Gastroesophageal sphincter (tissue), 4 donors: ENCODE results near the gene TRMU. TPM values are rescaled to one million over a fixed set of nuclear protein-coding genes. Genes with fewer than 3 reads are reported as not detected.

Experiments used
- ATAC-seq: fragments of 150-250 bp; one replicate; pipeline ENCODE4 v1.9.1; 2016; ENCODE audit warnings: mild to moderate bottlenecking, moderate library complexity
- H3K27ac ChIP-seq, 4 donors: fragments of 200-600 bp; sonication (generic) in 3 of 4; 1 replicate in 3 of 4; 2 replicates in 1 of 4; pipeline ENCODE4 v1.5.1; 2016 to 2019
- H3K27me3 ChIP-seq: fragments of 200-600 bp; sonication (generic); one replicate; pipeline ENCODE4 v1.5.1; 2019
- H3K36me3 ChIP-seq, 2 donors: fragments of 200-600 bp; sonication (generic); one replicate each; pipeline ENCODE4 v1.5.1; 2019; ENCODE audit warnings: control low read depth in 1 of 2
- H3K4me1 ChIP-seq, 3 donors: fragments of 200-600 bp; sonication (generic); 1 replicate in 2 of 3; 2 replicates in 1 of 3; pipeline ENCODE4 v1.5.1; 2016 to 2019; ENCODE audit warnings: control low read depth in 2 of 3
- H3K4me3 ChIP-seq, 2 donors: fragments of 200-600 bp; sonication (generic); one replicate each; pipeline ENCODE4 v1.5.1; 2019; ENCODE audit warnings: mild to moderate bottlenecking in 1 of 2, moderate library complexity in 1 of 2
- H3K9me3 ChIP-seq, 3 donors: fragments of 200-600 bp; sonication (generic); one replicate each; pipeline ENCODE4 v1.5.1; 2017 to 2019; ENCODE audit warnings: control low read depth in 2 of 3
- CTCF ChIP-seq, 4 experiments: fragments of 200-600 bp in 2 of 4; fragments of 450-650 bp in 2 of 4; sonication (generic) in 1 of 4; IDR thresholded peaks; one replicate each; pipeline ENCODE4 v1.5.1; 2017 to 2019; ENCODE audit warnings: antibody characterized with exemption in 4 of 4, mild to moderate bottlenecking in 2 of 4, moderate library complexity in 2 of 4
- EP300 ChIP-seq: sonication (generic); formaldehyde crosslinking; IDR thresholded peaks from one replicate; pipeline ENCODE4 v1.6.1; 2017; ENCODE audit warnings: antibody characterized with exemption, mild to moderate bottlenecking
- POLR2A ChIP-seq, 2 donors: fragments of 450-650 bp; IDR thresholded peaks; one replicate each; pipeline ENCODE4 v1.6.1; 2017; ENCODE audit warnings: antibody characterized with exemption in 2 of 2, mild to moderate bottlenecking in 2 of 2, moderate library complexity in 1 of 2
- POLR2AphosphoS5 ChIP-seq: sonication (generic); formaldehyde crosslinking; IDR thresholded peaks from one replicate; pipeline ENCODE4 v1.6.1; 2017; ENCODE audit warnings: antibody characterized with exemption
- WGBS, 2 donors: methylation state at CpG; one replicate each; pipeline ENCODE4 v1.1.5; 2018; ENCODE audit warnings: low coverage in 1 of 2; 5-methylcytosine and 5-hydroxymethylcytosine counted together
- total RNA-seq, 4 donors: library from RNA; depleted of rRNA; stranded (reverse); fragments of >200 nt; gene quantifications; one replicate each; pipeline ENCODE4 v1.1.0, GENCODE V29; 2016

The TRMU gene
- total RNA-seq, 4 donors from 2014 or later: 9.9 to 33.8 (median 24.6) TPM

GRCh38 chr22:46380581-46380980 is 45.1 kb downstream of the TRMU start:
- no peaks in the 10 kb centered on the region for H3K27me3 ChIP-seq
- peaks cover 0 to 16% (median 0%) of the 10 kb centered on the region in 3 donors for H3K9me3 ChIP-seq
- no peak overlapping the region for H3K27ac ChIP-seq
- H3K4me1 ChIP-seq: no peaks in the 10 kb centered on the region
- ATAC-seq: no peak
- TF ChIP-seq EP300 (no peak), CTCF (IDR thresholded peaks at IDR 0.05) (no peak), POLR2A (IDR thresholded peaks at IDR 0.05) (no peak), POLR2AphosphoS5 (no peak)
- H3K4me3 ChIP-seq: no peak overlapping the region
- no CpG with 5 or more reads among the region's 17 CpGs for WGBS, 2 donors
- no peaks in the 10 kb centered on the region for H3K36me3 ChIP-seq

- peaks cover 0 to 10% (median 0%) of the 10 kb centered on the region in 3 donors for H3K9me3 ChIP-seq
- no peaks in the 10 kb centered on the region for H3K36me3 ChIP-seq
- H3K27ac ChIP-seq: no peak overlapping the region
- H3K4me3 ChIP-seq: no peak overlapping the region
- no peak for ATAC-seq
- no peaks in the 10 kb centered on the region for H3K27me3 ChIP-seq
- no peaks in the 10 kb centered on the region for H3K4me1 ChIP-seq
- 35 to 43% methylated on average over 2 to 5 of the region's 5 CpGs for WGBS, 2 donors
- TF ChIP-seq POLR2A (IDR thresholded peaks at IDR 0.05): no peak
Measured at GRCh38 chr22:46381142-46381541, 45.6 kb downstream of the TRMU start.

GRCh38 chr22:46381731-46382130 is 46.2 kb downstream of the TRMU start:
- no peak for ATAC-seq
- no peak overlapping the region for H3K4me3 ChIP-seq
- H3K36me3 ChIP-seq: no peaks in the 10 kb centered on the region
- TF ChIP-seq POLR2AphosphoS5: no peak
- no peak for TF ChIP-seq POLR2A (IDR thresholded peaks at IDR 0.05)
- TF ChIP-seq EP300: no peak
- no peak for TF ChIP-seq CTCF (IDR thresholded peaks at IDR 0.05)
- peaks cover 0 to 4% (median 0%) of the 10 kb centered on the region in 3 donors for H3K9me3 ChIP-seq
- H3K4me1 ChIP-seq: no peaks in the 10 kb centered on the region
- WGBS, 2 donors: 79% methylated on average over 6 of the region's 27 CpGs; no CpG with 5 or more reads in 1 of the 2 donors
- no peaks in the 10 kb centered on the region for H3K27me3 ChIP-seq
- H3K27ac ChIP-seq: no peak overlapping the region

GRCh38 chr22:46382524-46382923 is 47.0 kb downstream of the TRMU start:
- Histone ChIP-seq H3K27ac (no peak overlapping the region), H3K9me3 (no peaks in the 10 kb centered on the region), H3K36me3 (no peaks in the 10 kb centered on the region), H3K27me3 (no peaks in the 10 kb centered on the region), H3K4me3 (no peak overlapping the region), H3K4me1 (no peaks in the 10 kb centered on the region)
- WGBS, 2 donors: 90 to 91% methylated on average over 2 to 7 of the region's 15 CpGs
- TF ChIP-seq CTCF (IDR thresholded peaks at IDR 0.05) (no peak), POLR2A (IDR thresholded peaks at IDR 0.05) (no peak), POLR2AphosphoS5 (no peak), EP300 (no peak)
- ATAC-seq: no peak

DNA sequence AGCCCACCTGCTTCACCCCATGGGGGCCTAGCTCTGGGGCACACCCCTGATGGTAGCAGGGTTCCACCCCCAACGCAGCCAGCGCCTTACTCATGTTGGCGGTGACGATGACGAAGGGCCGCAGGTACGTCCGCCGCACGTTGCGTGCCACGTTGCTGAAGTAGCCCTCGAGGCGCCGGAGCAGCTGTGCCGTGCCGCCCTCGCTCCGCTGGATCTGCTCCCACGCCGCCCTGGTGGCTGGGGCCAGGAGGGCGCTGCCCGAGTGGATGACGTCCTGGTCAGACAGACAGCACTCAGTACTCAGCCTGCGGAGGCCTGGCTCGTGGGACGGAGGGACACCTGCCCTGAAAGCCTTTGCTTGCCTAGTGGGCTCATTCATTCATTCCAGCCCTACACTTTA is 50.8 kb downstream of the TRMU start:
- ATAC-seq: no peak
- H3K36me3 ChIP-seq: no peaks in the 10 kb centered on the region
- 85% methylated on average over 4 of the region's 27 CpGs; no CpG with 5 or more reads in 1 of the 2 donors for WGBS, 2 donors
- H3K4me3 ChIP-seq: no peak overlapping the region
- H3K27me3 ChIP-seq: no peaks in the 10 kb centered on the region
- no peak for TF ChIP-seq POLR2AphosphoS5
- TF ChIP-seq CTCF (IDR thresholded peaks at IDR 0.05): no peak
- TF ChIP-seq EP300: no peak
- no peak for TF ChIP-seq POLR2A (IDR thresholded peaks at IDR 0.05)
- no peaks in the 10 kb centered on the region for H3K9me3 ChIP-seq
- H3K27ac ChIP-seq: no peak overlapping the region
- H3K4me1 ChIP-seq: no peaks in the 10 kb centered on the region
